MCF 10A (cell line): ENCODE measurements around the gene SLC6A5. TPM values are rescaled to one million over a fixed set of nuclear protein-coding genes. Genes with fewer than 3 reads are reported as not detected.
"Not testable (repeated sequence)": the region's sequence is repeated elsewhere in the genome, so short reads cannot be mapped to it uniquely, and the experiment has no call there.

ENCODE experiments used
- Bru-seq: library from RNA; stranded (reverse); fragments of 400-500 nt; gene quantifications from one replicate; lab custom pipeline; 2021; lab: Mats Ljungman, UMichigan
- BruChase-seq, 2 experiments: library from RNA; stranded (reverse); fragments of 400-500 nt; gene quantifications; one replicate each; lab custom pipeline; 2021; lab: Mats Ljungman, UMichigan
- BruUV-seq: library from RNA; stranded (reverse); fragments of 400-500 nt; replicated peaks from 2 replicates; lab custom pipeline; 2021; lab: Mats Ljungman, UMichigan
- CTCF ChIA-PET: fragments of 300-600 bp; sonication (Branson Sonifier 250); formaldehyde crosslinking; extraction: SDS; loops from one replicate; lab custom pipeline; 2021; ENCODE audit warnings: antibody characterized with exemption, inconsistent platforms; lab: Yijun Ruan, JAX
- POLR2A ChIA-PET: fragments of 300-600, 350-650 bp; sonication (Branson Sonifier 250); formaldehyde crosslinking; extraction: SDS; loops from one replicate; lab custom pipeline; 2020; ENCODE audit warnings: antibody characterized with exemption, inconsistent platforms; lab: Yijun Ruan, JAX
- DNase-seq: peaks from one replicate; pipeline ENCODE4 v3.0.0-alpha.2; 2018; ENCODE audit not compliant: unreplicated experiment
- H3K27ac Mint-ChIP-seq: one replicate; pipeline ENCODE4 v1.8.0; 2022; ENCODE audit warnings: mild to moderate bottlenecking, low read depth, mixed read lengths; ENCODE audit not compliant: unreplicated experiment
- H3K27me3 Mint-ChIP-seq: one replicate; pipeline ENCODE4 v1.8.0; 2022; ENCODE audit warnings: mixed read lengths; ENCODE audit not compliant: insufficient read depth, unreplicated experiment
- H3K36me3 Mint-ChIP-seq: one replicate; pipeline ENCODE4 v1.8.0; 2022; ENCODE audit warnings: mild to moderate bottlenecking, moderate library complexity, mixed read lengths; ENCODE audit not compliant: insufficient read depth, unreplicated experiment
- H3K4me1 Mint-ChIP-seq: one replicate; pipeline ENCODE4 v1.8.0; 2022; ENCODE audit warnings: mixed read lengths; ENCODE audit not compliant: insufficient read depth, unreplicated experiment
- H3K4me3 Mint-ChIP-seq: one replicate; pipeline ENCODE4 v1.8.0; 2022; ENCODE audit warnings: mild to moderate bottlenecking, moderate library complexity, mixed read lengths; ENCODE audit not compliant: unreplicated experiment
- H3K9me3 Mint-ChIP-seq: one replicate; pipeline ENCODE4 v1.8.0; 2022; ENCODE audit warnings: mixed read lengths; ENCODE audit not compliant: unreplicated experiment
- intact Hi-C: fragments of 100-400 bp; cut with micrococcal nuclease; formaldehyde crosslinking; loops from 2 replicates; pipeline ENCODE4 v1.14.1; 2022
- long read RNA-seq: library from polyadenylated mRNA; stranded (forward); transcript quantifications from one replicate; pipeline ENCODE4 v2.0.0, GENCODE V29; 2022
- total RNA-seq: library from RNA; stranded (reverse); gene quantifications from 2 replicates; pipeline ENCODE4 v1.2.3, GENCODE V29; 2022
- TF ChIP-seq, protein P1 (sequence below): fragments of 200-600 bp; IDR thresholded peaks from one replicate; pipeline ENCODE4 v1.8.0; 2022; ENCODE audit warnings: antibody characterized with exemption, mild to moderate bottlenecking; ENCODE audit not compliant: unreplicated experiment

The SLC6A5 gene
- total RNA-seq (not detected in 2 replicates), Bru-seq, nascent RNA (percentile 2 among the genes with signal in this experiment), BruChase-seq, experiment 1, labeled RNA remaining after a 6-hour chase (not detected), BruChase-seq, experiment 2, labeled RNA remaining after a 2-hour chase (percentile 2 among the genes with signal in this experiment)
- long read RNA-seq: 0 reads

GRCh38 chr11:20599221-20600019 is at the start of gene SLC6A5:
Gene SLC6A5 (plus strand): TSS chr11:20599608. CDS start chr11:20599673, 65 bp downstream.
- intact Hi-C loops: no loop called here

GRCh38 chr11:20551096-20551495 is 48.3 kb upstream of the SLC6A5 start:
- no peak overlapping the region for H3K4me3 Mint-ChIP-seq
- intact Hi-C loops: no loop called here
- H3K9me3 Mint-ChIP-seq: no peaks in the 10 kb centered on the region
- ChIA-PET CTCF (interaction anchor here (0.7 kb wide), 1 partner anchor 9 kb away, joined by 3 read pairs; no protein-coding TSS in a partner anchor), POLR2A (no interaction called here)
- no peaks in the 10 kb centered on the region for H3K36me3 Mint-ChIP-seq
- no peaks in the 10 kb centered on the region for H3K4me1 Mint-ChIP-seq
- H3K27me3 Mint-ChIP-seq: no peaks in the 10 kb centered on the region
- no peak for DNase-seq
- no peak overlapping the region for H3K27ac Mint-ChIP-seq
- TF ChIP-seq, protein P1, sequence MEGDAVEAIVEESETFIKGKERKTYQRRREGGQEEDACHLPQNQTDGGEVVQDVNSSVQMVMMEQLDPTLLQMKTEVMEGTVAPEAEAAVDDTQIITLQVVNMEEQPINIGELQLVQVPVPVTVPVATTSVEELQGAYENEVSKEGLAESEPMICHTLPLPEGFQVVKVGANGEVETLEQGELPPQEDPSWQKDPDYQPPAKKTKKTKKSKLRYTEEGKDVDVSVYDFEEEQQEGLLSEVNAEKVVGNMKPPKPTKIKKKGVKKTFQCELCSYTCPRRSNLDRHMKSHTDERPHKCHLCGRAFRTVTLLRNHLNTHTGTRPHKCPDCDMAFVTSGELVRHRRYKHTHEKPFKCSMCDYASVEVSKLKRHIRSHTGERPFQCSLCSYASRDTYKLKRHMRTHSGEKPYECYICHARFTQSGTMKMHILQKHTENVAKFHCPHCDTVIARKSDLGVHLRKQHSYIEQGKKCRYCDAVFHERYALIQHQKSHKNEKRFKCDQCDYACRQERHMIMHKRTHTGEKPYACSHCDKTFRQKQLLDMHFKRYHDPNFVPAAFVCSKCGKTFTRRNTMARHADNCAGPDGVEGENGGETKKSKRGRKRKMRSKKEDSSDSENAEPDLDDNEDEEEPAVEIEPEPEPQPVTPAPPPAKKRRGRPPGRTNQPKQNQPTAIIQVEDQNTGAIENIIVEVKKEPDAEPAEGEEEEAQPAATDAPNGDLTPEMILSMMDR: no peak
- BruUV-seq: no TSS peak

More at GRCh38 chr11:20599221-20600019, at the start of gene SLC6A5:
- ChIA-PET CTCF (interaction anchor here (1.0 to 1.7 kb wide), 5 partner anchors 9 to 912 kb away, joined by 3 to 8 read pairs (median 6); no protein-coding TSS in a partner anchor), POLR2A (interaction anchor here (0.5 kb wide), 1 partner anchor 58 kb away, joined by 3 read pairs; no protein-coding TSS in a partner anchor)
- Mint-ChIP-seq H3K4me1 (peaks cover 6% of the 10 kb centered on the region), H3K4me3 (no peak within 1 kb of the TSS), H3K36me3 (no peaks in the 10 kb centered on the region), H3K9me3 (peaks cover 8% of the 10 kb centered on the region), H3K27me3 (peaks cover 92% of the 10 kb centered on the region), H3K27ac (no peak within 1 kb of the TSS)
- DNase-seq: peak; percentile 65
- BruUV-seq: no TSS peak
- TF ChIP-seq, protein P1: no peak

DNA sequence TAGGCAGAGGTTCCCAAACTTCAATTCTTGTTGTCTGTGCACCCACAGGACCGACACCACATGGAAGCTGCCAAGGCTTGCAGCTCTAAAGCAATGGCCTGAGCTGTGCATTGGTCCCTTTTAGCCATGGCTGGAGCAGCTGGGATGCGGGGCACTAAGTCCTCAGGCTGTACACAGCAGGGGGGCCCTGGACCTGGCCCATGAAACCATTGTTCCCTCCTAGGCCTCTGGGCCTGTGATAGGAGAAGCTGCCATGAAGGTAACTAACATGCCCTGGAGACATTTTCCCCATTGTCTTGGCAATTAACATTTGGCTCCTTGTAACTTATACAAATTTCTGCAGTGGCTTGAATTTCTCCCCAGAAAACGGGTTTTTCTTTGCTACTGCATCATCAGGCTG is 43.6 kb upstream of the SLC6A5 start:
- no peaks in the 10 kb centered on the region for H3K27me3 Mint-ChIP-seq
- intact Hi-C loops: no loop called here
- H3K4me3 Mint-ChIP-seq: no peak overlapping the region
- ChIA-PET CTCF (no interaction called here), POLR2A (no interaction called here)
- TF ChIP-seq, protein P1: no peak
- no peak for DNase-seq
- no peaks in the 10 kb centered on the region for H3K36me3 Mint-ChIP-seq
- no peaks in the 10 kb centered on the region for H3K9me3 Mint-ChIP-seq
- no peaks in the 10 kb centered on the region for H3K4me1 Mint-ChIP-seq
- no peak overlapping the region for H3K27ac Mint-ChIP-seq
- no TSS peak for BruUV-seq

DNA sequence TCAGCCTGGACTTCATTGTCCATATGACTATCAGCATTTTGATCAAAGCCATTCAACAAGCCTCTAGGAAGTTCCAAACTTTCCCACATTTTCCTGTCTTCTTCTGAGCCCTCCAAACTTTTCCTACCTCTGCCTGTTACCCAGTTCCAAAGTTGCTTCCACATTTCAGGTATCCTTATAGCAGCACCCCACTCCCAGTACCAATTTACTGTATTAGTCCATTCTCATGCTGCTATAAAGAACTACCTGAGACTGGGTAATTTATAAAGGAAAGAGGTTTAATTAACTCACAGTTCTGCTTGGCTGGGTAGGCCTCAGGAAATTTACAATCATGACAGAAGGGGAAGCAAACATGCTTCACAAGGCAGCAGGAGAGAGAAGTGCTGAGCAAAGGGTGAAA is 43.0 kb upstream of the SLC6A5 start:
- BruUV-seq: not testable (repeated sequence)

More for the DNA sequence above, 43.0 kb upstream of the SLC6A5 start:
- H3K4me3 Mint-ChIP-seq, CTCF ChIA-PET, POLR2A ChIA-PET, intact Hi-C loops, H3K27me3 Mint-ChIP-seq, DNase-seq, H3K9me3 Mint-ChIP-seq, H3K36me3 Mint-ChIP-seq, H3K4me1 Mint-ChIP-seq, H3K27ac Mint-ChIP-seq: not testable (repeated sequence)
